Adrenal gland (tissue), 12 donors: ENCODE measurements around the gene GNMT. TPM values are rescaled to one million over a fixed set of nuclear protein-coding genes. Genes with fewer than 3 reads are reported as not detected.

Experiments used
- DNase-seq, 7 donors: peaks; one replicate each; pipeline ENCODE4 v3.0.0-alpha.2; 2019 to 2020
- H3K27ac ChIP-seq, 5 donors: fragments of 200-600 bp; sonication (generic) in 4 of 5; 1 replicate in 3 of 5; 2 replicates in 2 of 5; pipeline versions ENCODE4 v1.5.1 to v1.8.0; 2016 to 2020; ENCODE audit warnings: mild to moderate bottlenecking in 1 of 5
- H3K27me3 ChIP-seq: fragments of 200-600 bp; 2 replicates; pipeline ENCODE4 v1.8.0; 2021
- H3K36me3 ChIP-seq, 2 donors: fragments of 200-600 bp; replicated peaks in 1 of 2; 1 replicate in 1 of 2; 2 replicates in 1 of 2; pipeline versions ENCODE4 v1.5.1 to v1.8.0; 2018 to 2022
- H3K4me1 ChIP-seq, 2 donors: fragments of 200-600 bp; replicated peaks in 1 of 2; 1 replicate in 1 of 2; 2 replicates in 1 of 2; pipeline versions ENCODE4 v1.5.1 to v1.8.0; 2018 to 2021
- H3K4me3 ChIP-seq, 4 donors: fragments of 200-600 bp; sonication (generic) in 3 of 4; one replicate each; pipeline ENCODE4 v1.5.1; 2016 to 2018
- H3K9me3 ChIP-seq, 3 donors: fragments of 200-600 bp; sonication (generic) in 1 of 3; replicated peaks in 1 of 3; 1 replicate in 2 of 3; 2 replicates in 1 of 3; pipeline versions ENCODE4 v1.5.1 to v1.8.0; 2016 to 2021
- CTCF ChIP-seq, 6 experiments: fragments of 450-650 bp in 4 of 6; fragments of 200-600 bp in 2 of 6; sonication (generic) in 1 of 6; IDR thresholded peaks; 1 replicate in 5 of 6; 2 replicates in 1 of 6; pipeline versions ENCODE4 v1.5.1 to v1.8.0; 2016 to 2021; ENCODE audit warnings: antibody characterized with exemption in 6 of 6, mild to moderate bottlenecking in 2 of 6, moderate library complexity in 1 of 6
- POLR2A ChIP-seq, 2 donors: fragments of 450-650 bp; IDR thresholded peaks; one replicate each; pipeline ENCODE4 v1.6.1; 2017; ENCODE audit warnings: antibody characterized with exemption in 2 of 2, mild to moderate bottlenecking in 2 of 2, moderate library complexity in 1 of 2
- WGBS, 4 donors: extraction: QIAGEN DNeasy Blood & Tissue Kit in 2 of 4; methylation state at CpG; one replicate each; pipeline versions ENCODE4 v1.1.5 to v1.1.7; 2013 to 2017; 5-methylcytosine and 5-hydroxymethylcytosine counted together
- intact Hi-C, 2 donors: fragments of 100-400 bp; cut with DNase I; formaldehyde crosslinking; loops; one replicate each; pipeline versions ENCODE4 v1.14.1 to v1.15.0; 2022 to 2023
- polyA plus RNA-seq, 3 donors: library from polyadenylated mRNA; stranded (reverse); fragments of 200-250 nt in 2 of 3; fragments of 350-450 nt in 1 of 3; fragmentation: Illumina TruSeq in 1 of 3; extraction: RNeasy Lipid Tissue Mini Kit (QIAGEN cat#74804) in 1 of 3; gene quantifications; one replicate each; pipeline ENCODE4 v1.2.3, GENCODE V29; 2013 to 2014
- total RNA-seq, 9 donors: library from RNA; depleted of rRNA in 4 of 9; stranded (reverse); fragments of >200 nt in 4 of 9; fragments of 120-200 nt in 1 of 9; fragmentation: NEBNext Ultra II Directional in 1 of 9; extraction: Animal tissue kit (Norgen Biotek cat#: 25700) in 1 of 9; gene quantifications; one replicate each; pipeline versions ENCODE4 v1.1.0 to v1.2.4, GENCODE V29; 2013 to 2023
- donor health status: healthy with polysubstance abuse.
- donor health status: Bipolar disorder and iron deficiency.
- donor health status: DM: yes; HTN: yes; CAD: no.
- donor health status: DM: no; HTN: no; CAD: no.
- donor health status: DM: no; HTN: no; CAD: no.
- donor health status: DM: yes; HTN: yes; CAD: no.

GNMT gene
- total and polyA plus RNA-seq, 12 donors: 0.28 to 4.4 (median 0.53) TPM; not detected in 4

DNA sequence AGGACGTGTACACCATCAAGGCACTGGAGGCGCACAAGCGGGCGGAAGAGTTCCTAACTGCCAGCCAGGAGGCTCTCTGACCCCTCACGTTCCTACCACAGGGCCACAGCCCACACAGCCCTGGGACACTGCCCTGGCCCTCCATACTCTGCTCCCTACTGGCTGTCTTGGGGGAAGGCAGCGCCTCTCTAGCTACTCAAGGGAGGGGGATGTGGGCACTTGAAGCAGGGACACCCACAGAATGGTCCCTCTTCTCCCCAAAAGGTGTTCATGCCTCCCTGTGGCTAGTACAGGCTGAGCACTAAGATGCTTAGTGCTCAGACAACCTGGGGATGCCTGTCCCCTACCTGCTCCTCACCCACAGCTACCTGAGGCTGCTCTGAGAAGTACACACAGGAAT lies 50.7 kb downstream of the GNMT start:
- Histone ChIP-seq H3K4me3 (no peak overlapping the region), H3K36me3 (peaks cover 0 to 59% of the 10 kb centered on the region in 2 donors), H3K4me1 (peaks cover 13 to 33% of the 10 kb centered on the region in 2 donors), H3K9me3 (no peaks in the 10 kb centered on the region), H3K27ac (no peak overlapping the region), H3K27me3 (no peaks in the 10 kb centered on the region)
- TF ChIP-seq CTCF (IDR thresholded peaks at IDR 0.05) (no peak), POLR2A (IDR thresholded peaks at IDR 0.05) (no peak)
- 79 to 88% (median 83%) methylated on average over 4 to 6 of the region's 6 CpGs for WGBS, 4 donors
- intact Hi-C loops: no loop called here
- no peak for DNase-seq

DNA sequence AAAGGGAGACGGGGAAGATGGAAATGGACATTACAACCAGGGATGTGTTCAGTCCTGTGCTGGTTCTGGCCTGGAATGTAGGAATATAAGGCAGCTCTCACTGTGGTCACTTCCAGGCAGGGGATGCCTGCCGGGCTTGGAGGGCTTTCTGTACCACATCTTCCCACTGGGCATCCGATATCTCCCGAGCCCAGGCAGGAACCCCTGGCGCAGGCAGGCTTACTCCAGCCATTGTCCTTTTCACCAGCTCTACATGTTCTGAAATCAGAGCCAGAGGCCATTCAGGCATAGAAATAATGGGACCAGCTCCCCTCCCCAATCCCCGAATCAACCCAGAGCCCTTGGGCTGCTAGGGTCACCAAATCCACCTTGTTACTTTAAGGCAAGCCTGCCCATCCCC lies 51.8 kb downstream of the GNMT start:
- intact Hi-C loops: no loop called here
- no peak for TF ChIP-seq POLR2A (IDR thresholded peaks at IDR 0.05)
- no peak for TF ChIP-seq CTCF (IDR thresholded peaks at IDR 0.05)
- Histone ChIP-seq H3K9me3 (no peaks in the 10 kb centered on the region), H3K36me3 (peaks cover 0 to 52% of the 10 kb centered on the region in 2 donors), H3K4me1 (peaks cover 24 to 44% of the 10 kb centered on the region in 2 donors), H3K27me3 (no peaks in the 10 kb centered on the region), H3K4me3 (no peak overlapping the region), H3K27ac (no peak overlapping the region)
- no peak for DNase-seq
- WGBS, 4 donors: 80 to 89% (median 86%) methylated on average over 5 to 6 of the region's 6 CpGs

DNA sequence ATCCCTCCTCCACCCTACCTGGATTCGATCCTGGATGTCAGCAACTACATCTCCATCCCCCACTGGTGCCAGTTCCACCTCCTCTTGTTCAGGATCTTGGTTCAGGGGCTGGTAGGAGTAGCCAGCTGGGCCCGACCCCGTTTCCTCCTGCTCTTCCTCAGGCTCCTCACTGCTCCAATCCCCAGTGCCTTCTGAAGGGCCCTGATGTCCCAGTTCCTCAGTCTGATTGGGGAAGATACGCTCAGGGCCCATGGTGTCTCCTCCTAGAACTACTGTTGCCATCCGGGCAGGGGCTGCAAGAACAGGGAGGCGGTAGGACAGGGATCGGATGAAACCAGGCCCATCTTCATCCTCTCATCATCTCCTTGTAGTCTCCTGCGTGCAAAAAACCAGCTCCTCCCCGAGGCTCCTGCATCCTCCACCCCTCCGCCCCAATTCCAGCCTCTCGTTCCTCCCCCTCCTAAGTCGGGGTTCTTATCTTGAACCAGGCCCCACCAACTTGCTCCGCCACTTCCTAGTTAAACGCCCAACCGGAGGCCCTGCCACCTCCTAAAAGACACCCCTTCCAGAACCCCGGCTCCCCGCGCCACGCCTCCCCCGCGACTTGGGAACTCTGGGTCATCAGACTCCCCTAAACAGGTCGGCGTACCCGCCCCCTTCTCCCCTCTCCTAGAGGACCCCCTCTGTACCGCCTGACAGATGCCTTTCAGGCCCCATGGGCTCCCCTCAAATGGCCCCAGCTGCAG lies 52.7 kb downstream of the GNMT start:
- Histone ChIP-seq H3K36me3 (peaks cover 0 to 52% of the 10 kb centered on the region in 2 donors), H3K27me3 (no peaks in the 10 kb centered on the region), H3K4me3 (peak overlapping the region; percentile 44 to 74 (median 62)), H3K9me3 (no peaks in the 10 kb centered on the region), H3K27ac (peak overlapping the region in 4 of 5 donors; percentile 51 to 85 (median 58)), H3K4me1 (peaks cover 24 to 46% of the 10 kb centered on the region in 2 donors)
- TF ChIP-seq CTCF (IDR thresholded peaks at IDR 0.05): no peak
- TF ChIP-seq POLR2A (IDR thresholded peaks at IDR 0.05): no peak
- intact Hi-C loops: no loop called here
- DNase-seq: peak in 1 of 7 donors; percentile 36
- WGBS, 4 donors: 2 to 6% (median 3%) methylated on average over 22 to 25 of the region's 25 CpGs

Other genes with a start within 250 kb of the GNMT start
- gene PRPH2, start 238.2 kb upstream of the GNMT start, total RNA-seq: 1 to 10 TPM in 5 of 9 donors, under 1 TPM in 3, not detected in 1; 0.48 to 2.7 (median 1.4) TPM
- under 1 TPM; 0.47 to 0.97 (median 0.84) TPM for gene PRPH2, start 238.2 kb upstream of the GNMT start, polyA plus RNA-seq
- gene TBCC, start 214.7 kb upstream of the GNMT start, total RNA-seq: 10 to 100 TPM; 19.5 to 44.8 (median 31.1) TPM
- 10 to 100 TPM; 15.7 to 33.1 (median 29.9) TPM for gene TBCC, start 214.7 kb upstream of the GNMT start, polyA plus RNA-seq
- gene BICRAL, start 178.7 kb upstream of the GNMT start, total RNA-seq: 10 to 100 TPM in 4 of 9 donors, 1 to 10 TPM in 5; 5.9 to 16.1 (median 9.6) TPM
- gene BICRAL, start 178.7 kb upstream of the GNMT start, polyA plus RNA-seq: 1 to 10 TPM; 2.8 to 8.7 (median 4.1) TPM
- gene RPL7L1, start 81.1 kb upstream of the GNMT start, total RNA-seq: 100 to 1,000 TPM in 3 of 9 donors, 10 to 100 TPM in 6; 90.2 to 130 (median 94.9) TPM
- gene RPL7L1, start 81.1 kb upstream of the GNMT start, polyA plus RNA-seq: 100 to 1,000 TPM in 1 of 3 donors, 10 to 100 TPM in 2; 33.3 to 106 (median 47.2) TPM
- gene PTCRA, start 44.7 kb upstream of the GNMT start, total RNA-seq: under 1 TPM in 2 of 9 donors, not detected in 7; 0.22 to 0.34 TPM
- gene PTCRA, start 44.7 kb upstream of the GNMT start, polyA plus RNA-seq: not detected
- 10 to 100 TPM; 21.1 to 59.7 (median 38.5) TPM for gene CNPY3, start 31.3 kb upstream of the GNMT start, total RNA-seq
- gene CNPY3, start 31.3 kb upstream of the GNMT start, polyA plus RNA-seq: 10 to 100 TPM; 22.4 to 53.5 (median 48.2) TPM
- 10 to 100 TPM; 21.0 to 63.9 (median 34.3) TPM for gene PEX6, start 18.4 kb downstream of the GNMT start, total RNA-seq
- gene PEX6, start 18.4 kb downstream of the GNMT start, polyA plus RNA-seq: 10 to 100 TPM in 2 of 3 donors, 1 to 10 TPM in 1; 7.4 to 41.7 (median 22.7) TPM
- gene PPP2R5D, start 23.8 kb downstream of the GNMT start, total RNA-seq: 10 to 100 TPM; 24.2 to 97.8 (median 32.5) TPM
- gene PPP2R5D, start 23.8 kb downstream of the GNMT start, polyA plus RNA-seq: 10 to 100 TPM; 29.7 to 38.9 (median 37.9) TPM
- gene MEA1, start 53.2 kb downstream of the GNMT start, total RNA-seq: 100 to 1,000 TPM in 2 of 9 donors, 10 to 100 TPM in 7; 54.6 to 109 (median 69.8) TPM
- gene MEA1, start 53.2 kb downstream of the GNMT start, polyA plus RNA-seq: 100 to 1,000 TPM in 2 of 3 donors, 10 to 100 TPM in 1; 81.1 to 142 (median 135) TPM
- gene KLHDC3, start 53.5 kb downstream of the GNMT start, total RNA-seq: 100 to 1,000 TPM in 7 of 9 donors, 10 to 100 TPM in 2; 72.3 to 139 (median 107) TPM
- gene KLHDC3, start 53.5 kb downstream of the GNMT start, polyA plus RNA-seq: 100 to 1,000 TPM in 2 of 3 donors, 10 to 100 TPM in 1; 51.2 to 144 (median 112) TPM
- 100 to 1,000 TPM in 1 of 9 donors, 10 to 100 TPM in 8; 37.9 to 109 (median 53.7) TPM for gene RRP36, start 60.9 kb downstream of the GNMT start, total RNA-seq
- gene RRP36, start 60.9 kb downstream of the GNMT start, polyA plus RNA-seq: 10 to 100 TPM; 29.6 to 98.2 (median 32.1) TPM
- 10 to 100 TPM; 17.9 to 52.5 (median 35.5) TPM for gene CUL7, start 93.1 kb downstream of the GNMT start, total RNA-seq
- 10 to 100 TPM; 12.0 to 30.6 (median 19.3) TPM for gene CUL7, start 93.1 kb downstream of the GNMT start, polyA plus RNA-seq
- 100 to 1,000 TPM in 1 of 9 donors, 10 to 100 TPM in 8; 16.7 to 118 (median 74.6) TPM for gene MRPL2, start 98.7 kb downstream of the GNMT start, total RNA-seq
- 100 to 1,000 TPM in 2 of 3 donors, 10 to 100 TPM in 1; 65.9 to 143 (median 124) TPM for gene MRPL2, start 98.7 kb downstream of the GNMT start, polyA plus RNA-seq
- 10 to 100 TPM; 16.1 to 51.9 (median 33.3) TPM for gene KLC4, start 98.9 kb downstream of the GNMT start, total RNA-seq
- 10 to 100 TPM; 14.2 to 84.9 (median 47.1) TPM for gene KLC4, start 98.9 kb downstream of the GNMT start, polyA plus RNA-seq
- gene PTK7, start 115.6 kb downstream of the GNMT start, total RNA-seq: 10 to 100 TPM in 4 of 9 donors, 1 to 10 TPM in 5; 2.8 to 16.7 (median 8.4) TPM
- 10 to 100 TPM in 1 of 3 donors, 1 to 10 TPM in 2; 2.8 to 14.2 (median 8.1) TPM for gene PTK7, start 115.6 kb downstream of the GNMT start, polyA plus RNA-seq
- 10 to 100 TPM in 8 of 9 donors, 1 to 10 TPM in 1; 7.3 to 30.9 (median 23.8) TPM for gene SRF, start 210.5 kb downstream of the GNMT start, total RNA-seq
- 10 to 100 TPM; 12.6 to 23.3 (median 22.4) TPM for gene SRF, start 210.5 kb downstream of the GNMT start, polyA plus RNA-seq
- 10 to 100 TPM; 23.3 to 49.3 (median 30.0) TPM for gene CUL9, start 221.4 kb downstream of the GNMT start, total RNA-seq
- gene CUL9, start 221.4 kb downstream of the GNMT start, polyA plus RNA-seq: 100 to 1,000 TPM in 1 of 3 donors, 10 to 100 TPM in 2; 13.3 to 195 (median 97.5) TPM